K562 (cell line): ENCODE results near the gene ARRB2. TPM values are rescaled to one million over a fixed set of nuclear protein-coding genes. Genes with fewer than 3 reads are reported as not detected.

Experiments
- ATAC-seq: fragments of 200-7000 bp; cut with Tn5 transposase; 3 replicates; pipeline ENCODE4 v1.9.1; 2020; ENCODE audit warnings: moderate library complexity
- BruUV-seq: library from RNA; stranded (reverse); fragments of 400-500 nt; replicated peaks from 2 replicates; lab custom pipeline; 2021; lab: Mats Ljungman, UMichigan
- CTCF ChIA-PET: fragments of 300-600 bp; formaldehyde crosslinking; extraction: SDS; loops from one replicate; lab custom pipeline; 2021; ENCODE audit warnings: low intra/inter-chr PET ratio; lab: Yijun Ruan, JAX
- POLR2A ChIA-PET: fragments of 300-600, 350-650 bp; sonication (Branson Sonifier 250); formaldehyde crosslinking; extraction: SDS; loops from one replicate; lab custom pipeline; 2021; ENCODE audit warnings: antibody characterized with exemption, inconsistent platforms; lab: Yijun Ruan, JAX
- DNase-seq, 4 experiments: peaks; one replicate each; pipeline versions ENCODE4 v3.0.0 to v3.0.0-alpha.2; 2011 to 2018; ENCODE audit warnings: low spot score in 3 of 4, mixed read lengths in 3 of 4; ENCODE audit errors: extremely low read depth in 1 of 4
- FAIRE-seq: peaks from 2 replicates; lab custom pipeline; 2011; peaks lifted over from hg19 to GRCh38; lab: Jason Lieb, UNC
- H2AFZ ChIP-seq: 2 replicates; pipeline ENCODE4 v1.6.0; 2011; ENCODE audit warnings: low read depth, low read length, control low read depth, inconsistent platforms
- H3K27ac ChIP-seq: fragments of 200-600 bp; 3 replicates; pipeline ENCODE4 v1.8.0; 2011; ENCODE audit warnings: low read depth, mild to moderate bottlenecking, control low read depth, inconsistent platforms, low read length, moderate library complexity, mixed read lengths; ENCODE audit errors: extremely low read depth
- H3K27me3 ChIP-seq, 2 experiments: fragments of 300-600 bp in 1 of 2; 2 replicates in 1 of 2; 3 replicates in 1 of 2; pipeline versions ENCODE4 v1.6.0 to v1.8.0; 2011; ENCODE audit warnings: inconsistent platforms in 2 of 2, low read length in 2 of 2, mild to moderate bottlenecking in 1 of 2, mixed read lengths in 1 of 2, moderate library complexity in 1 of 2; ENCODE audit not compliant: control insufficient read depth in 2 of 2, insufficient read depth in 2 of 2
- H3K36me3 ChIP-seq: fragments of 300-600 bp; 3 replicates; pipeline ENCODE4 v1.8.0; 2011; ENCODE audit warnings: mild to moderate bottlenecking, low read length, inconsistent platforms; ENCODE audit not compliant: control insufficient read depth, insufficient read depth
- H3K4me1 ChIP-seq, 2 experiments: fragments of 200-600 bp in 1 of 2; replicated peaks in 1 of 2; 2 replicates in 1 of 2; 3 replicates in 1 of 2; pipeline versions ENCODE4 v1.5.1 to v1.8.0; 2011; ENCODE audit warnings: inconsistent platforms in 2 of 2, low read length in 2 of 2, mild to moderate bottlenecking in 1 of 2, mixed read lengths in 1 of 2, moderate library complexity in 1 of 2; ENCODE audit not compliant: control insufficient read depth in 2 of 2, insufficient read depth in 2 of 2
- H3K4me2 ChIP-seq: 2 replicates; pipeline ENCODE4 v1.6.1; 2011; ENCODE audit warnings: low read length, control low read depth, inconsistent platforms, mixed read lengths; ENCODE audit not compliant: insufficient read depth
- H3K4me3 ChIP-seq: fragments of 200-600 bp; sonication (generic), shearing (Covaris generic); 2 replicates; pipeline ENCODE4 v1.5.1; 2016; ENCODE audit warnings: control low read depth, inconsistent platforms
- H3K79me2 ChIP-seq: fragments of 200-600 bp; 3 replicates; pipeline ENCODE4 v1.8.0; 2011; ENCODE audit warnings: low read length, inconsistent platforms; ENCODE audit not compliant: control insufficient read depth, insufficient read depth
- H3K9ac ChIP-seq, 2 experiments: 2 replicates each; pipeline versions ENCODE4 v1.6.0 to v1.6.1; 2011; ENCODE audit warnings: low read depth in 2 of 2, low read length in 2 of 2, control low read depth in 1 of 2, inconsistent platforms in 1 of 2, mild to moderate bottlenecking in 1 of 2, mixed read lengths in 1 of 2; ENCODE audit not compliant: insufficient read depth in 1 of 2
- H3K9me1 ChIP-seq: one replicate; pipeline ENCODE4 v1.6.0; 2011; ENCODE audit warnings: inconsistent platforms, mild to moderate bottlenecking, low read length, moderate library complexity; ENCODE audit not compliant: control insufficient read depth, insufficient read depth
- H3K9me3 ChIP-seq: replicated peaks from 2 replicates; pipeline ENCODE4 v1.5.1; 2011; ENCODE audit warnings: low read depth, low read length, inconsistent platforms; ENCODE audit not compliant: control insufficient read depth, insufficient read depth
- H4K20me1 ChIP-seq: replicated peaks from 2 replicates; pipeline ENCODE4 v1.6.1; 2011; ENCODE audit warnings: low read length, inconsistent platforms, mixed read lengths; ENCODE audit not compliant: control insufficient read depth, insufficient read depth
- CREM ChIP-seq: IDR thresholded peaks from 2 replicates; pipeline ENCODE4 v1.6.1; 2014; ENCODE audit warnings: antibody characterized with exemption, low read depth
- EGR1 ChIP-seq: fragments of 450-650 bp; conservative IDR thresholded peaks from 2 replicates; pipeline ENCODE4 v1.6.1; 2017; ENCODE audit warnings: mild to moderate bottlenecking
- GATA2 ChIP-seq: sonication (generic); formaldehyde crosslinking; IDR thresholded peaks from 2 replicates; pipeline ENCODE4 v1.4.0; 2020; ENCODE audit warnings: mild to moderate bottlenecking, missing genetic modification reagents
- PHF20 ChIP-seq: fragments of 450-650 bp; IDR thresholded peaks from 2 replicates; pipeline ENCODE4 v1.6.1; 2018; ENCODE audit not compliant: partially characterized antibody
- WGBS: fragments of 100-300 bp; shearing (Covaris generic); methylation state at CpG from one replicate; pipeline ENCODE4 v1.1.6; 2016; ENCODE audit warnings: low coverage, mixed read lengths; ENCODE audit not compliant: insufficient coverage; ENCODE audit errors: missing lambda C conversion rate; 5-methylcytosine and 5-hydroxymethylcytosine counted together
- in situ Hi-C: fragments of 300-500 bp; cut with MboI; formaldehyde crosslinking; loops from 4 replicates; pipeline ENCODE4 v1.15.0; 2018; ENCODE audit warnings: inconsistent platforms, mixed read lengths
- intact Hi-C: fragments of 100-400 bp; cut with micrococcal nuclease; formaldehyde crosslinking; loops from 2 replicates; pipeline ENCODE4 v1.14.2; 2022
- polyA plus RNA-seq, 8 experiments: library from polyadenylated mRNA; depleted of rRNA in 4 of 8; stranded (reverse) in 5 of 8; unstranded in 3 of 8; fragments of >200 nt; fragmentation: Nextera tagmentation in 2 of 8; fragmentation: Illumina TruSeq in 1 of 8; extraction: Ambion mirVana in 2 of 8; extraction: Trizol in 1 of 8; gene quantifications; 2 replicates each; pipeline versions ENCODE4 v1.2.1 to v1.2.3, GENCODE V29; 2011 to 2014; ENCODE audit warnings: inconsistent platforms in 1 of 8, missing spikeins in 1 of 8
- total RNA-seq, 7 experiments: library from RNA; depleted of rRNA in 6 of 7; stranded (reverse); fragments of >200 nt in 6 of 7; fragmentation: Illumina TruSeq in 2 of 7; extraction: Trizol in 2 of 7; gene quantifications; 2 replicates each; pipeline versions ENCODE4 v1.2.1 to v1.2.3, GENCODE V29; 2011 to 2021; ENCODE audit warnings: low replicate concordance in 1 of 7
- TF ChIP-seq, protein P1 (sequence below): sonication (generic); formaldehyde crosslinking; IDR thresholded peaks from 2 replicates; pipeline ENCODE4 v1.8.0; 2022; ENCODE audit warnings: missing genetic modification reagents, mild to moderate bottlenecking, moderate library complexity, borderline replicate concordance
- TF ChIP-seq, protein P2 (sequence below), 2 experiments: IDR thresholded peaks in 1 of 2; conservative IDR thresholded peaks in 1 of 2; 2 replicates each; pipeline ENCODE4 v1.6.1; 2016; ENCODE audit warnings: low read depth in 2 of 2, mild to moderate bottlenecking in 1 of 2, missing compliant biosample characterization in 1 of 2, missing genetic modification characterization in 1 of 2, moderate library complexity in 1 of 2
- TF ChIP-seq, protein P3 (sequence below): fragments of 250-450 bp; sonication (Bioruptor Pico); IDR thresholded peaks from 2 replicates; pipeline ENCODE4 v1.5.0; 2020; ENCODE audit warnings: mild to moderate bottlenecking
- TF ChIP-seq, protein P4 (sequence below): sonication (generic); formaldehyde crosslinking; IDR thresholded peaks from 2 replicates; pipeline ENCODE4 v1.8.1; 2023; ENCODE audit warnings: mild to moderate bottlenecking, missing genetic modification reagents, moderate library complexity

ARRB2 gene
- total and polyA plus RNA-seq, 9 of the 15 experiments (the other 6 are each of a cell fraction or from before 2014, with no cell fraction given) = 0.79 to 15.3 (median 8.8) TPM

DNA sequence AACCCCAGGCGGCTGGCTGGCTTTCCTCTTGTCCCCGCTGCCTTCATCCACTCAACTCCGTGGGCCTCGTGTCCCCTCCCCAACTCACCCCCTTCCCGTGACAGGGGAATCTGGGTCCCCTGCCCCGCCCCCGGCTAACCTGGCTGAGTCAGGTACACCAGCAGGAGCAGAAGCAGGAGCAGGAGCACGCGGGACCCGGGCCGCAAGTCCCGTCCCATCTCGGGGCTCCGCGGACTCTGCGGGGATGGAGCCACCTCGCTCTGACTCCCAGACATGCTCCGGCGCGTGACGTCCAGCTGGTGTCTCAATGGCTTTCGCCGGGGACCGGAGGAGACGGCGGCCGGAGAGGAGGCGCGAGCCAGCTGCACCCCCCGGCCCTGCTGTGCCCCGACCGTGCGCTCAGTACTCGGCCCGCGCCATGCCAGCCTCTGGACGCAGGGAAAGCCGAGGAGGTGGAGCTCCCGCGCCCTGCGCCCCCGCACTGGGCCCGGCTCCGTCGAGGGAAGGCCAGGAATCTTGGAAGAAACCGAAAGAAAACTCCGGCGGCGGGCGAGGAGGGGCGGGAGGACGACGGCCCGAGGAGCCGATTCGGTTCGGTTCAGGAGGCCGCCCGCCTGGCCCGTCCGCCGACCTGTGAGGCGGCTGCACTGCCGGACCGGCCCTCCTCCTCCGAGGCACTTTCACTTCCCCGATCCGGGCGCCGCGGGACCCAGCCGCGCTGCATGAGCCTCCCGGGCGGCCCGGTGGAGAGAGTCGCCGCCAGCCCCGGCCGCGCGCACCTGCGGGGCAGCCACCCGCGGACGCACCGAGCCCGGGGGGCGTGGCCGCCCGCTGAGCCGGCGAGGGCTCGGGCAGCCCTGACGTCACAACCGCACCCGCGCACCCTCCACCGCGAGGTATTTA, 28.9 kb downstream of the ARRB2 start, which contains the start of the genes CXCL16 and ZMYND15:
Gene CXCL16, minus strand, starts transcription at position 807 of the 903 bp plus-strand sequence. Its CDS starts 589 bp downstream, at position 218.
Gene ZMYND15, plus strand, starts transcription at position 712 of the 903 bp plus-strand sequence. CDS start 716 bp downstream, outside the sequence.
- H3K79me2 ChIP-seq = no peaks in the 10 kb centered on the region
- H3K27ac ChIP-seq = no peak within 1 kb of the TSS
- FAIRE-seq (no peak), DNase-seq (peak; percentile 21 to 79 (median 60)), ATAC-seq (peak; percentile 68)
- H4K20me1 ChIP-seq = no peaks in the 10 kb centered on the region
- under 1% methylated on average over 44 of the region's 100 CpGs for WGBS
- POLR2A ChIA-PET = interaction anchor here (1.1 kb wide), 1 partner anchor 16 kb away, joined by 4 read pairs; no protein-coding TSS in a partner anchor
- peak within 1 kb of the TSS; percentile 68 for H2AFZ ChIP-seq
- H3K9me1 ChIP-seq = no peaks in the 10 kb centered on the region
- peak within 1 kb of the TSS; percentile 43 for H3K4me3 ChIP-seq
- in situ Hi-C loops (no loop called here), intact Hi-C loops (no loop called here)
- no TSS peak for BruUV-seq
- H3K9me3 ChIP-seq = no peaks in the 10 kb centered on the region
- H3K9ac ChIP-seq = peak within 1 kb of the TSS in 1 of 2 experiments; percentile 83; a peak in 2 of 4 replicates
- CTCF ChIA-PET = interaction anchor here (0.7 kb wide), 1 partner anchor 402 kb away, joined by 3 read pairs; no protein-coding TSS in a partner anchor
- H3K36me3 ChIP-seq = no peaks in the 10 kb centered on the region
- peaks cover 4 to 15% of the 10 kb centered on the region in 2 experiments; a peak in 3 of 5 replicates for H3K4me1 ChIP-seq
- H3K27me3 ChIP-seq = peaks cover 15 to 40% of the 10 kb centered on the region in 2 experiments
- peak within 1 kb of the TSS; percentile 72 for H3K4me2 ChIP-seq
- TF ChIP-seq, protein P1, sequence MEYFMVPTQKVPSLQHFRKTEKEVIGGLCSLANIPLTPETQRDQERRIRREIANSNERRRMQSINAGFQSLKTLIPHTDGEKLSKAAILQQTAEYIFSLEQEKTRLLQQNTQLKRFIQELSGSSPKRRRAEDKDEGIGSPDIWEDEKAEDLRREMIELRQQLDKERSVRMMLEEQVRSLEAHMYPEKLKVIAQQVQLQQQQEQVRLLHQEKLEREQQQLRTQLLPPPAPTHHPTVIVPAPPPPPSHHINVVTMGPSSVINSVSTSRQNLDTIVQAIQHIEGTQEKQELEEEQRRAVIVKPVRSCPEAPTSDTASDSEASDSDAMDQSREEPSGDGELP (CRISPR knock-in tag) = peak; percentile 86
- TF ChIP-seq EGR1 (peak; percentile 55; the same call in 1 of the 2 replicates), CREM (peak; percentile 34; the same call in 1 of the 2 replicates), PHF20 (no peak), GATA2 (CRISPR knock-in tag) (no peak)
- TF ChIP-seq, protein P2, sequence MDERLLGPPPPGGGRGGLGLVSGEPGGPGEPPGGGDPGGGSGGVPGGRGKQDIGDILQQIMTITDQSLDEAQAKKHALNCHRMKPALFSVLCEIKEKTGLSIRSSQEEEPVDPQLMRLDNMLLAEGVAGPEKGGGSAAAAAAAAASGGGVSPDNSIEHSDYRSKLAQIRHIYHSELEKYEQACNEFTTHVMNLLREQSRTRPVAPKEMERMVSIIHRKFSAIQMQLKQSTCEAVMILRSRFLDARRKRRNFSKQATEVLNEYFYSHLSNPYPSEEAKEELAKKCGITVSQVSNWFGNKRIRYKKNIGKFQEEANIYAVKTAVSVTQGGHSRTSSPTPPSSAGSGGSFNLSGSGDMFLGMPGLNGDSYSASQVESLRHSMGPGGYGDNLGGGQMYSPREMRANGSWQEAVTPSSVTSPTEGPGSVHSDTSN (CRISPR knock-in tag; IDR thresholded peaks at IDR 0.05; ENCODE audit: low read depth) = no peak
- TF ChIP-seq, protein P2 (tag; conservative IDR thresholded peaks at IDR 0.05; ENCODE audit: low read depth) = no peak
- TF ChIP-seq, protein P3, sequence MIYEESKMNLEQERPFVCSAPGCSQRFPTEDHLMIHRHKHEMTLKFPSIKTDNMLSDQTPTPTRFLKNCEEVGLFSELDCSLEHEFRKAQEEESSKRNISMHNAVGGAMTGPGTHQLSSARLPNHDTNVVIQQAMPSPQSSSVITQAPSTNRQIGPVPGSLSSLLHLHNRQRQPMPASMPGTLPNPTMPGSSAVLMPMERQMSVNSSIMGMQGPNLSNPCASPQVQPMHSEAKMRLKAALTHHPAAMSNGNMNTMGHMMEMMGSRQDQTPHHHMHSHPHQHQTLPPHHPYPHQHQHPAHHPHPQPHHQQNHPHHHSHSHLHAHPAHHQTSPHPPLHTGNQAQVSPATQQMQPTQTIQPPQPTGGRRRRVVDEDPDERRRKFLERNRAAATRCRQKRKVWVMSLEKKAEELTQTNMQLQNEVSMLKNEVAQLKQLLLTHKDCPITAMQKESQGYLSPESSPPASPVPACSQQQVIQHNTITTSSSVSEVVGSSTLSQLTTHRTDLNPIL (CRISPR knock-in tag) = no peak
- TF ChIP-seq, protein P4, sequence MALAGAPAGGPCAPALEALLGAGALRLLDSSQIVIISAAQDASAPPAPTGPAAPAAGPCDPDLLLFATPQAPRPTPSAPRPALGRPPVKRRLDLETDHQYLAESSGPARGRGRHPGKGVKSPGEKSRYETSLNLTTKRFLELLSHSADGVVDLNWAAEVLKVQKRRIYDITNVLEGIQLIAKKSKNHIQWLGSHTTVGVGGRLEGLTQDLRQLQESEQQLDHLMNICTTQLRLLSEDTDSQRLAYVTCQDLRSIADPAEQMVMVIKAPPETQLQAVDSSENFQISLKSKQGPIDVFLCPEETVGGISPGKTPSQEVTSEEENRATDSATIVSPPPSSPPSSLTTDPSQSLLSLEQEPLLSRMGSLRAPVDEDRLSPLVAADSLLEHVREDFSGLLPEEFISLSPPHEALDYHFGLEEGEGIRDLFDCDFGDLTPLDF (CRISPR knock-in tag) = no peak
